MCF 10A (cell line): ENCODE measurements around the gene DEFB119. TPM values are rescaled to one million over a fixed set of nuclear protein-coding genes. Genes with fewer than 3 reads are reported as not detected.

Experiments
- BruUV-seq: library from RNA; stranded (reverse); fragments of 400-500 nt; replicated peaks from 2 replicates; lab custom pipeline; 2021; lab: Mats Ljungman, UMichigan
- CTCF ChIA-PET: fragments of 300-600 bp; sonication (Branson Sonifier 250); formaldehyde crosslinking; extraction: SDS; loops from one replicate; lab custom pipeline; 2021; ENCODE audit warnings: antibody characterized with exemption, inconsistent platforms; lab: Yijun Ruan, JAX
- POLR2A ChIA-PET: fragments of 300-600, 350-650 bp; sonication (Branson Sonifier 250); formaldehyde crosslinking; extraction: SDS; loops from one replicate; lab custom pipeline; 2020; ENCODE audit warnings: antibody characterized with exemption, inconsistent platforms; lab: Yijun Ruan, JAX
- DNase-seq: peaks from one replicate; pipeline ENCODE4 v3.0.0-alpha.2; 2018; ENCODE audit not compliant: unreplicated experiment
- H3K27ac Mint-ChIP-seq: one replicate; pipeline ENCODE4 v1.8.0; 2022; ENCODE audit warnings: mild to moderate bottlenecking, low read depth, mixed read lengths; ENCODE audit not compliant: unreplicated experiment
- H3K27me3 Mint-ChIP-seq: one replicate; pipeline ENCODE4 v1.8.0; 2022; ENCODE audit warnings: mixed read lengths; ENCODE audit not compliant: insufficient read depth, unreplicated experiment
- H3K36me3 Mint-ChIP-seq: one replicate; pipeline ENCODE4 v1.8.0; 2022; ENCODE audit warnings: mild to moderate bottlenecking, moderate library complexity, mixed read lengths; ENCODE audit not compliant: insufficient read depth, unreplicated experiment
- H3K4me1 Mint-ChIP-seq: one replicate; pipeline ENCODE4 v1.8.0; 2022; ENCODE audit warnings: mixed read lengths; ENCODE audit not compliant: insufficient read depth, unreplicated experiment
- H3K4me3 Mint-ChIP-seq: one replicate; pipeline ENCODE4 v1.8.0; 2022; ENCODE audit warnings: mild to moderate bottlenecking, moderate library complexity, mixed read lengths; ENCODE audit not compliant: unreplicated experiment
- H3K9me3 Mint-ChIP-seq: one replicate; pipeline ENCODE4 v1.8.0; 2022; ENCODE audit warnings: mixed read lengths; ENCODE audit not compliant: unreplicated experiment
- intact Hi-C: fragments of 100-400 bp; cut with micrococcal nuclease; formaldehyde crosslinking; loops from 2 replicates; pipeline ENCODE4 v1.14.1; 2022
- total RNA-seq: library from RNA; stranded (reverse); gene quantifications from 2 replicates; pipeline ENCODE4 v1.2.3, GENCODE V29; 2022
- TF ChIP-seq, protein P1 (sequence below): fragments of 200-600 bp; IDR thresholded peaks from one replicate; pipeline ENCODE4 v1.8.0; 2022; ENCODE audit warnings: antibody characterized with exemption, mild to moderate bottlenecking; ENCODE audit not compliant: unreplicated experiment

DEFB119 gene
- total RNA-seq, 1 experiment from 2014 or later = not detected

DNA sequence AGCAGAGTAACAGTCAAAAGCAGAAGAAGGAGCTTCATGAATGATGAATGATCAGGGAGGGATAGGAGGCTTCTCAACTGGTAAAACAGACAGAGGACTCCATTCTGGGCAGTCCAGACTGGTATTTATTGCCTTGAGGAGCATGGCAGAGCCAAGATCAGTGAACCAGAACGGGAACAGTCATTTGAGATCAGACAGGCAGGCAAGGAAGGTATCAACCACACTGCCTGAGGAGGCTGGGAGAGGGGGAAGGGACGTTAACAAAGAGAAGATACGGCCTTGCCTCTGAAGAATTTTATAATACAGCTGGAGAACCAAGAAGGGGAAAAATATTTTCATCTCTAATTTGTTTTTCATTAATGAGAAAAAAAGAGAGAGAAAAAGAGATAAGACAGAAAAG, 15.7 kb upstream of the DEFB119 start, which contains the start of gene DEFB121:
Gene DEFB121, minus strand, starts transcription at position 101 of the 400 bp plus-strand sequence. Its CDS starts 63 bp downstream, at position 38.
- DNase-seq = no peak
- H3K27me3 Mint-ChIP-seq = peaks cover 17% of the 10 kb centered on the region
- BruUV-seq = no TSS peak
- TF ChIP-seq, protein P1, sequence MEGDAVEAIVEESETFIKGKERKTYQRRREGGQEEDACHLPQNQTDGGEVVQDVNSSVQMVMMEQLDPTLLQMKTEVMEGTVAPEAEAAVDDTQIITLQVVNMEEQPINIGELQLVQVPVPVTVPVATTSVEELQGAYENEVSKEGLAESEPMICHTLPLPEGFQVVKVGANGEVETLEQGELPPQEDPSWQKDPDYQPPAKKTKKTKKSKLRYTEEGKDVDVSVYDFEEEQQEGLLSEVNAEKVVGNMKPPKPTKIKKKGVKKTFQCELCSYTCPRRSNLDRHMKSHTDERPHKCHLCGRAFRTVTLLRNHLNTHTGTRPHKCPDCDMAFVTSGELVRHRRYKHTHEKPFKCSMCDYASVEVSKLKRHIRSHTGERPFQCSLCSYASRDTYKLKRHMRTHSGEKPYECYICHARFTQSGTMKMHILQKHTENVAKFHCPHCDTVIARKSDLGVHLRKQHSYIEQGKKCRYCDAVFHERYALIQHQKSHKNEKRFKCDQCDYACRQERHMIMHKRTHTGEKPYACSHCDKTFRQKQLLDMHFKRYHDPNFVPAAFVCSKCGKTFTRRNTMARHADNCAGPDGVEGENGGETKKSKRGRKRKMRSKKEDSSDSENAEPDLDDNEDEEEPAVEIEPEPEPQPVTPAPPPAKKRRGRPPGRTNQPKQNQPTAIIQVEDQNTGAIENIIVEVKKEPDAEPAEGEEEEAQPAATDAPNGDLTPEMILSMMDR = no peak
- H3K36me3 Mint-ChIP-seq = no peaks in the 10 kb centered on the region
- POLR2A ChIA-PET = no interaction called here
- CTCF ChIA-PET = interaction anchor here (0.6 to 3.4 kb wide), 4 partner anchors 54 to 97 kb away, joined by 3 to 22 read pairs (median 4); no protein-coding TSS in a partner anchor
- H3K27ac Mint-ChIP-seq = no peak within 1 kb of the TSS
- no peaks in the 10 kb centered on the region for H3K9me3 Mint-ChIP-seq
- intact Hi-C loops = no loop called here
- H3K4me3 Mint-ChIP-seq = no peak within 1 kb of the TSS
- no peaks in the 10 kb centered on the region for H3K4me1 Mint-ChIP-seq

DNA sequence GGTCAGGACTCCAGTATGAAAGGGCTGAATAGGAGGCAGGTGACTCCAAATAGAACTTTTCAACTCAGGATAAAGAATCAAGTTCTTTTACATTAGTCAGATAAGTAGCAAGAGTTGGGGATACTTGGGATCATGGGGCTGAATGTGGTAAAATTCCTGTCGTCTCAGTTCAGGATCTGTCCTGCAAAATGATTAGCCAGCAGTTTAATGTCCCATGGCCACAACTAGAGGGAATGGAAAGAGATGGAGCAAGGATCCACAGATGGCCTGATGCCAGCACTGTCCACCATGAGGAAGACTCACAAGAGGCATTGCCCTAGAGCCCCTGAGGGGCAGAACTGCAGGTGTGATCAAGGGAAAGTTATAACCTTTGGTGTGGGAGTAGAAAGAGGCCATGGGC, 13.5 kb upstream of the DEFB119 start:
- no peaks in the 10 kb centered on the region for H3K36me3 Mint-ChIP-seq
- intact Hi-C loops = no loop called here
- no peaks in the 10 kb centered on the region for H3K4me1 Mint-ChIP-seq
- no TSS peak for BruUV-seq
- H3K4me3 Mint-ChIP-seq = no peak overlapping the region
- H3K27ac Mint-ChIP-seq = no peak overlapping the region
- ChIA-PET CTCF (interaction anchor here (0.6 to 3.9 kb wide), 2 partner anchors 10 to 1512 kb away, joined by 4 to 20 read pairs; no protein-coding TSS in a partner anchor), POLR2A (no interaction called here)
- TF ChIP-seq, protein P1 = no peak
- no peaks in the 10 kb centered on the region for H3K9me3 Mint-ChIP-seq
- no peak for DNase-seq
- peaks cover 14% of the 10 kb centered on the region for H3K27me3 Mint-ChIP-seq

DNA sequence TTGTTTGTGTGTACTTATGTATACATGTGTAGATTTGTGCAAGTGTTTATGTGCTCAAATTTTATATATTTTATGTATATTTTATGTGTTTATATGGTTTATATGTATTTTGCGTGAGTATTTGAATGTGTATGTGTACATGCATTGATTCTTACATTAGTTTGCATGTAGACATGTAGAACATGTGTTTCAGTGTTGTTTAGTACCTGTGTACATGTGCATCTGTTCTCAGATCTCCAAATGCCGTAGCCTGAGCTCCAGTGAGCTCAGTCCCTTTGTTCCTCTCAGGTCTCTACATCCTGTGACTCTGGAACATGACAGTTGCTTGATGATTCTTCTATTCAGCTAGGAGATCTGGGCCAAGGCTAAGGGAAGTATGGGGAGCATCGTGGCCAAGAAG, 4.5 kb upstream of the DEFB119 start:
- Mint-ChIP-seq H3K4me3 (no peak overlapping the region), H3K27me3 (peaks cover 18% of the 10 kb centered on the region), H3K4me1 (no peaks in the 10 kb centered on the region), H3K9me3 (no peaks in the 10 kb centered on the region), H3K36me3 (no peaks in the 10 kb centered on the region), H3K27ac (no peak overlapping the region)
- intact Hi-C loops = no loop called here
- no peak for DNase-seq
- POLR2A ChIA-PET = no interaction called here
- CTCF ChIA-PET = interaction anchor here (1.0 to 1.3 kb wide), 2 partner anchors 18 to 20 kb away, joined by 5 to 6 read pairs; no protein-coding TSS in a partner anchor
- BruUV-seq = no TSS peak
- TF ChIP-seq, protein P1 = no peak

DNA sequence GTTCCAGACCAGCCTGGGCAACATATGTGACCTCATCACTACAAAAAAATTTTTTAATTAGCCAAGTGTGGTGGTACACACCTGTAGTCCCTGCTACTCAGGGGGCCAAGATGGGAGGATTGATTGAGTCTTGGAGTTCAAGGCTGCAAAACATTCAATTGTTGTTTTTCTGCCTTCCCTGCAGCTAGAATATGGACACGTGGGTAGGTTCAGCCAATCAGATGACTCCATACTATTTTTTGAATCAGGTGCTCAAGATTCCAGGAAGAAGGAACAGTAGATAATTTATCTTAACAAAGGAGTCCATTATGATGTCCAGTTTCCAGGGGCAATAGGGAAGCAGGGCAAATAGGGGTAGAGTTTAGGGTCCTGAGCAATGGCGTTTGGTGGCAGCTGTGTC, 2.4 kb upstream of the DEFB119 start:
- CTCF ChIA-PET = interaction anchor here (0.7 kb wide), 2 partner anchors 17 to 22 kb away, joined by 3 read pairs; no protein-coding TSS in a partner anchor
- Mint-ChIP-seq H3K9me3 (no peaks in the 10 kb centered on the region), H3K4me1 (no peaks in the 10 kb centered on the region), H3K36me3 (no peaks in the 10 kb centered on the region), H3K4me3 (no peak overlapping the region), H3K27ac (no peak overlapping the region), H3K27me3 (peaks cover 36% of the 10 kb centered on the region)
- POLR2A ChIA-PET = interaction anchor here (0.6 kb wide), 1 partner anchor 62 kb away, joined by 3 read pairs; no protein-coding TSS in a partner anchor
- intact Hi-C loops = no loop called here
- no TSS peak for BruUV-seq
- DNase-seq = no peak
- TF ChIP-seq, protein P1 = no peak
